Activated CD8-positive, alpha-beta memory T cell treated with anti-CD3 and anti-CD28 coated beads, Interleukin-2, amount 50 U/mL, for 1 hour (primary cell): ENCODE results near the gene ZC3H7B.

Source experiments
- DNase-seq: peaks from one replicate; pipeline ENCODE4 v3.0.0-alpha.2; 2020; ENCODE audit errors: extremely low read depth

The ZC3H7B gene

GRCh38 chr22:41327124-41327523 lies 25.8 kb downstream of the ZC3H7B start:
- no peak for DNase-seq

GRCh38 chr22:41330169-41330568 lies 28.8 kb downstream of the ZC3H7B start:
- no peak for DNase-seq

GRCh38 chr22:41332217-41332939 lies 31.1 kb downstream of the ZC3H7B start:
- no peak for DNase-seq

DNA sequence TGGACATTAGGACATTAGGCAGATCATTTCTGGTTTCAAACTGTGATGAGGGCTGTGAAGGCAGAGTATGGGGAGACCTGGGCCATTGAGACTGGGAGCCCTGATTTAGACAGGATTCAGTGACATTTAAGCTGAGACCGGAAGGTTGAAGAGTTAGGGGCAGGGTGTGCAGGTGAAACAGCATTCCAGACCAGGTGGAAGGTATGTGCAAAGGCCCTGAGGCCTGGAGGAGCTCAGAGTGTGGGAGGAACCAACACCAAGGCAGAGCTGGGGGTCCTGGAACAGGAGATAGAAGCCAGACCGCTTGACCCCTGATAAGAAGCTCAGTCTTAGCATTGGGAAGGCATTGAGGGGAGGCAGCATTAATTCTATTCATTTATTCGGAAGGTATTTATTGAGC lies 32.5 kb downstream of the ZC3H7B start:
- no peak for DNase-seq

DNA sequence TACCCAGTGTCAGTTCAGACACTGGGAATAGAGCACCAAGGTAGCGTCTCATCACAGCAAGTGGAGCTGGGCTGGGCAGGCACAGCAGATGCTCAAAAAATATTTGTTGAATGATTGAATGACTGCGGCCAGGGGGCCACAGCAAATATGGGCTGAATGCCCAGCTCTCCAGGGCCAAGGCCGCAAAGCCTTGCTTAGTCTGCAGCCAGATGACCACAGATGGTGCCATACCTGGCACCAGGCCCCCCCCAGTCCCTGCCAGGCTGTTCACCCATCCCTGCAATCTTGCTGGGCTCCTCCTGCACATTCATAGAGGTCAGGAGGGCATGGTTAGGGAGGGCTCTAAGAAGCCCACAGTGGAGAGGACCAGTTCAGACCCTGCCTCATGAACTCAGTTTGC lies 32.9 kb downstream of the ZC3H7B start:
- no peak for DNase-seq

DNA sequence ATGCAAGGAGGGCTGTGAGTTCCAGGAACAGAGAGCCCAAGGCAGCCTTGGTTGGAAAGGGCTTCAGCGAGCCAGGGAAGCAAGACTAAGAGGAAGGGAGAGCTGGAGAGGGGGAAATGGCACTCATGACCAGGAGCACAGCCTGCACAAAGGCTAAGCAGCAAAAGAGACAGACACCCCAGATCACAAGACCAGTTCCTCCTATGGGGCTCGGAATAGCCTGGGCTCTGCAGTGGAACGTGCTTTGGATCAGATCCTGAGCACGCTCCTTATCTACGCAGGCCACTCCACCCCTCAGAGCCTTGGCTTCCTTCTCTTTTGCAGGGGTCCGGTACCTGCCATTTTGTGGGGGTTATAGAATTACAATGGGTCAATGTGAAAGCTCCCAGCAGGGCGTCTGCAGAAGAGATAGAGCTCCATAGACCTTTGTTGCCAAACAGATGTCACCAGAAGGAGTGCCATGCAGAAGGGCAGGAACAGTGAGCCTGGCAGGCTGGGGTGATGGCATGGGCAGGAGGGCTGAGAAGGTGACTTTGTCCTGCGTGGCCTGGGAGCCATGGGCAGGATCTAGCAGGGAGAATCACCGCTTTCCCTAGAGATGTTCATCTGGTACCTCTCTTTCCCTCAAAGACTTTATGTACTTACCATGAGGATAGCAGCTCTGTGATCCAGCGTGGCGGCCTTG lies 33.8 kb downstream of the ZC3H7B start:
- no peak for DNase-seq

GRCh38 chr22:41338614-41339212 lies 37.4 kb downstream of the ZC3H7B start:
- no peak for DNase-seq

- DNase-seq: no peak
Measured at GRCh38 chr22:41339823-41340222, 38.5 kb downstream of the ZC3H7B start.

- DNase-seq: no peak
Measured at GRCh38 chr22:41340357-41340756, 39.0 kb downstream of the ZC3H7B start.

DNA sequence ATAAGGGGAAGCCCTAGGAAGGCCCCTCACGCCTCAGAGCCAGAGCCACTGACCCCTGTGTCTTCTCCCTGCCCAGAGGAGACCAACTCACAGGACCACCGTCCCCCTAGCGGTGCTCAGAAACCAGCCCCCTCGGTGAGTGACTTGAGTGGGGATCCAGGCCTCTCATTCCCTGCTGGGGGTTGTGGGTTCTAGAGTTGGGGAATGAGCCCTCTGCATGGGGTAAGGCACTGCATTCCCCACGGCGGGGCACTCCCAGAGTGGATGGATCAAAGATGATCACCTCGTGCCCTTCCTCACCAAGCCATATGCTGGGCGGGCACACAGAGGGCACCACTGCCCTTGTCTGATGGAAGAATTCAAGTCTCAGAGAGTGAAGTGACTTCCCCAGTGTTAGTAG lies 39.7 kb downstream of the ZC3H7B start:
- DNase-seq: no peak

GRCh38 chr22:41341990-41342389 lies 40.7 kb downstream of the ZC3H7B start:
- DNase-seq: no peak

- DNase-seq: no peak
Measured at GRCh38 chr22:41343300-41343699, 42.0 kb downstream of the ZC3H7B start.

GRCh38 chr22:41343717-41344116 lies 42.4 kb downstream of the ZC3H7B start:
- DNase-seq: no peak

DNA sequence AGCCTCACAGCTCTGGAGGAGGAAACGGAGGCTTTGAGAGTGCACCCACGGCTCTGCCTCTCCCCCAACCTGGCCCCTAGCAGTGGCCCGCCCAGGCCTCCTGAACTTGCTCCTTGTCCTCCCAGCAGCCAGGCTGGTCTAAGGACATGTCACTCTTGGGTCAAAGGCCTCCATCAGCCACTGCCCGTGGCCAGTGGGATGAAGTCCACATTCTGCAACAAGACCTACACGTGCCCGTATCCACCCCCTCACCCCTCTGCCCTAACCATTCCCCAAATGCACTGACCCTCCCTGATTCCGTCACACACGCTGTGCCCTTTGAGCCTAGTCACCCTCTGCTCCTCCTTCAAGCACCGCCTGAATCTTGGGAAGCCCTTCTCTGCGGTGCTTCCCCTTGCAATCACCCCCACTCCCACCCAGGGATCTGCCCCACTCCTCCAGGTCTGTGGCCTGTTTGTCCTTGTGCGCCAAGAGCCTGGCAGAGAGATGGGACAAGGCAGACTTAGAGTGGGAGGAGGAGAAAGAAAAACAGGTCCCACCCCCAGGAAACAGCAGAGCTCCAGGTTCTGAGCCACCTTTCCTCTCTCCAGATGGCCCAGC lies 43.0 kb downstream of the ZC3H7B start:
- no peak for DNase-seq

DNA sequence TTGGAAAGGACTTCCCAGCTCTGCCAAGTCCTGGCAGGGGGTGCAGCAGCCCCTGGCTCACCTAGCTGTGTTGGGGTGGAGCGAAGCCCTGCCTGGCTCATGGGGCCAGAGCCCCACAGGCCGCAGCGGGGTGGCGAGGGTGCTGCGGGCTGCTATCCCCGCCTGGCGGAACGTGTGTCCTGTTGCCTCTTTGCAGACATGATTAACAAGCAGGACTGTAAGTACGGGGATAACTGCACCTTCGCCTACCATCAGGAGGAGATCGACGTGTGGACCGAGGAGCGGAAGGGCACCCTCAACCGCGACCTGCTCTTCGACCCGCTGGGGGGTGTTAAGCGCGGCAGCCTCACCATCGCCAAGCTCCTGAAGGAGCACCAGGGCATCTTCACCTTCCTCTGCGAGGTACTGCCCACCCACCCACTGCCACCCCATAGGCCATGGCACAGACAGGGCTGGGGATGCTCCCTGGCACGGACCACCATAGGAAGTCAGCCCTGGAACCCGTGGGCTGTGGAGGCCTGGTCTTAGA lies 44.5 kb downstream of the ZC3H7B start:
- DNase-seq: no peak

- no peak for DNase-seq
Measured at GRCh38 chr22:41347066-41347859, 45.9 kb downstream of the ZC3H7B start.

DNA sequence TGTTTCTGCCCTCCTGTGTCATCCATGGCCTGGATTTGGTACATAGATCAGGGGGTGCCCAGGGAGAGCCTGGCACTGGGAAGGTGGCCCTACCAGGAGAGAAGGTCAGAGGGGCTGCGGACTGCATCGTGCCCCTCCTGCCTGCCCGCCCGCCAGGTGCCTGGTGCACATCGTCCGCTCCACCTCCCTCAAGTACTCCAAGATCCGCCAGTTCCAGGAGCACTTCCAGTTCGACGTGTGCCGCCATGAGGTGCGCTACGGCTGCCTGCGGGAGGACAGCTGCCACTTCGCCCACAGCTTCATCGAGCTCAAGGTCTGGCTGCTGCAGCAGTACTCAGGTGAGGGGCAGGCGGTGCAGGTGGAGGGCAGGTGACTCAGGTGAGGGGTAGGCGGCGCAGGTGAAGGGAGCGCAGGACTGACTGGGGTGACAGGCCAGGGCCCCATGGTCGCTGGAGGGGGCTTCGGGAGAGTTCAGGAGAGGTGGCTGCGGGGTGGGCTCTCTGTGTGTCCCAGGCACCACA lies 47.7 kb downstream of the ZC3H7B start:
- DNase-seq: no peak

- DNase-seq: no peak
Measured at GRCh38 chr22:41350087-41350486, 48.8 kb downstream of the ZC3H7B start.

DNA sequence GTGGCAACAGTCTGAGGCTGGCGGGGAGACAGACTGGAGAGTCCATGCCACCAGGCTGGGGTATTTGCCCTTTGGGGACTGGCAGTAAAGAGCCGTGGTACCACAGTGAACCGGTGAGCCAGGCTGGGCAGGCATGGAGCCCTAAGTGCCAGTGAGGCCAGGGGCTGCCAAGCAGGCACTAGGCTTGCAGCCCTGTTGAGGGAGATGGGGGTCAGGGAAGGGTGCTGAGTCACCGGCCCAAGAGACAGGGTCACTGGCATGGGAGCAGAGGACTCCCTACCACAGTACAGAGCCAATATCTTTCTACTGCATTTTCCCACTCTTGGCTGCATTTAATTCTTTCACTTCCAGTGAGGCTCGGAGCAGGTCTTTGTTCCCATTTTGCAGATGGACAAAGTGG lies 49.7 kb downstream of the ZC3H7B start:
- no peak for DNase-seq

GRCh38 chr22:41352058-41352457 lies 50.7 kb downstream of the ZC3H7B start:
- DNase-seq: no peak

DNA sequence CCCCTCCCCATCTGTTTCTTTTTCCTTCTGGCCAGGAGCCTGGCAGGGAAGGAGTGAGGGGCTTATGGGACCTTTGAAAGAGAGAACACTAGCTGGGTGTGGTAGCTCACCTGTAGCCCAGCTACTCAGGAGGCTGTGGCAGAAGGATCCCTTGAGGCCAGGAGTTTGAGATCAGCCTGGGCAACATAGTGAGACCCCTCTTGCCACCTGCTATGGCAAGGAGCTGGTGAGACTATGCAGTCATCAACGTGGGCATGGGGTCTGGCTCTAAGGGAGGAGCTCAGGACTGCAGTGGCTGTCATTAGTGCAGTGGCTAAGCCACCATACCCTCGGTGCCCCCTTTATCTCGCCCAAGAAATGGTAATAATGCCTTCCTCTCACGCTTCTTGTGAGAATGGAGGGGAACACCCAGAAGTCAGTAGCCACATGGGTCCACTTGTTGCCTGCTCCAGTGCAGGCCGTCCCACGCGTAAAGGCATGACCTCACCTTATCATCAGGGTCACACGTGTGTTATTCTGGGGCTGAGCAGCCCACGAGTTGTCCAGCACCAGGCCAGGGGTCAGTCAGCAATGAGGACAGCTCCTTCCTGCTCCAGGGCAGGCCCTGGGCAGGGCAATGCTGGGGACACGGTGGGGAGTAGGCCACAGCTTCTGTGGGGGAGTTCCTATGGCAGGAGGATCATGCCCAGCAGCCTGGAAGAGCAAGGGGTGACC lies 52.7 kb downstream of the ZC3H7B start:
- no peak for DNase-seq
